Gastrocnemius medialis (tissue), 4 donors: Measurements from ENCODE around the gene SLC16A3.

Experiments used
- CTCF ChIP-seq, 5 experiments: fragments of 450-650 bp in 3 of 5; fragments of 200-600 bp in 2 of 5; sonication (generic) in 2 of 5; IDR thresholded peaks in 4 of 5; conservative IDR thresholded peaks in 1 of 5; 1 replicate in 4 of 5; 2 replicates in 1 of 5; pipeline ENCODE4 v1.5.1; 2016 to 2019; ENCODE audit warnings: antibody characterized with exemption in 5 of 5, mild to moderate bottlenecking in 3 of 5, moderate library complexity in 3 of 5
- POLR2A ChIP-seq, 2 donors: fragments of 450-650 bp; IDR thresholded peaks; one replicate each; pipeline ENCODE4 v1.6.1; 2017; ENCODE audit warnings: antibody characterized with exemption in 2 of 2, mild to moderate bottlenecking in 2 of 2, moderate library complexity in 2 of 2

- TF ChIP-seq CTCF (IDR thresholded peaks at IDR 0.05 in 4 of 5, conservative IDR thresholded peaks at IDR 0.05 in 1 of 5), result no peak
- no peak for TF ChIP-seq POLR2A (IDR thresholded peaks at IDR 0.05)
These were observed 53.7 kb downstream of the SLC16A3 start for GRCh38 chr17:82282239-82283207.
